Dermis microvascular lymphatic vessel endothelial cell (primary cell): ENCODE data around the gene ZNF354B. TPM values are rescaled to one million over a fixed set of nuclear protein-coding genes. Genes with fewer than 3 reads are reported as not detected.
"Not testable (repeated sequence)": the region's sequence is repeated elsewhere in the genome, so short reads cannot be mapped to it uniquely, and the experiment has no call there.

Source experiments
- DNase-seq, 2 donors: peaks; one replicate each; pipeline versions ENCODE4 v3.0.0 to v3.0.0-alpha.2; 2010; ENCODE audit warnings: low read depth in 2 of 2
- total RNA-seq: library from RNA; depleted of rRNA; stranded (reverse); fragments of >200 nt; gene quantifications from 2 replicates; pipeline ENCODE4 v1.2.1, GENCODE V29; 2014

Gene ZNF354B
- total RNA-seq, 1 donor from 2014 or later: 3.2 TPM

- DNase-seq: not testable (repeated sequence)
Measured at GRCh38 chr5:178883115-178883694, 23.5 kb downstream of the ZNF354B start.

GRCh38 chr5:178883815-178884430, 24.2 kb downstream of the ZNF354B start:
- DNase-seq: no peak

GRCh38 chr5:178895615-178896571, 36.1 kb downstream of the ZNF354B start, which contains the start of gene ZFP2:
Gene ZFP2 (plus strand): TSS chr5:178895913. CDS start chr5:178931314, 35,401 bp downstream.
- DNase-seq: peak; percentile 12 to 64

GRCh38 chr5:178899289-178899688, 39.5 kb downstream of the ZNF354B start:
- DNase-seq: no peak

GRCh38 chr5:178902849-178903248, 43.1 kb downstream of the ZNF354B start:
- DNase-seq: no peak

GRCh38 chr5:178931846-178932760, 72.3 kb downstream of the ZNF354B start:
- DNase-seq: no peak

Other genes with a start within 250 kb of the ZNF354B start
- 13.5 and 17.7 TPM in 2 replicates for gene CLK4, start 232.9 kb upstream of the ZNF354B start, total RNA-seq
- gene ZNF354A, start 129.3 kb upstream of the ZNF354B start, total RNA-seq: 5.9 and 6.4 TPM in 2 replicates
- 0.39 and 0.89 TPM in 2 replicates for gene ZFP2, start 36.0 kb downstream of the ZNF354B start, total RNA-seq
- 0.26 and 0.63 TPM in 2 replicates for gene ZNF454, start 81.2 kb downstream of the ZNF354B start, total RNA-seq
- gene GRM6, start 135.4 kb downstream of the ZNF354B start, total RNA-seq: not detected in 2 replicates
- 2.6 and 4.2 TPM in 2 replicates for gene ZNF879, start 163.9 kb downstream of the ZNF354B start, total RNA-seq
- gene ZNF354C, start 200.4 kb downstream of the ZNF354B start, total RNA-seq: 4.9 and 5.8 TPM in 2 replicates